ENCODE measurements around the gene FRMD4B. TPM values are rescaled to one million over a fixed set of nuclear protein-coding genes. Genes with fewer than 3 reads are reported as not detected.

The FRMD4B gene
- polyA plus RNA-seq, 3 donors: 13.2 to 21.0 (median 19.6) TPM

DNA sequence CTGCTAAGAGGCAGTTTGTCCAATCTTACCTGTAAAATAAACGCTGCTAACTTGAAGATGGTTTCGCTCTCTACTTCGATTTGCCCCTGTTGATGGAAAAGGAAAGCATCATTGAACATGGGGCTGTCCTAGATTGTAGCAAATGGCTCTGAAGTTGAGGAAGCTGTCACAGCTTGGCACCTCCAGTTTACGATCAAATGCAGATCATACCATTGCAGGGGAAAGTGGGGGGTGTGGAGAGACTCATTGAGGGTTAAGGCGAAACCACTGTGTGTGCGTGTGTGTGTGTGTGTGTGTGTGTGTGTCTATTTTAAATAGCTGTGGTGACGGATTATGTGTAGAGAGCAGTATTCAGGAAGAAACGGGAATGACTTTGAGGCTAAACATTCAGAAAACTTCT is 135.9 kb downstream of the FRMD4B start:
- Histone ChIP-seq H3K27me3 (ENCODE audit: control insufficient read depth in 2 of 2, insufficient read depth in 2 of 2, low read length in 2 of 2) (no peaks in the 10 kb centered on the region), H3K36me3 (replicated peaks in 1 of 2; ENCODE audit: control insufficient read depth in 1 of 2, insufficient read depth in 2 of 2, low read length in 2 of 2) (peaks cover 4 to 7% of the 10 kb centered on the region in 2 donors), H3K4me1 (ENCODE audit: control insufficient read depth in 1 of 2, insufficient read depth in 2 of 2, low read length in 2 of 2) (no peaks in the 10 kb centered on the region), H3K9ac (ENCODE audit: insufficient read depth, low read length, poor library complexity, severe bottlenecking) (no peak overlapping the region), H4K20me1 (ENCODE audit: insufficient read depth, low read length) (no peaks in the 10 kb centered on the region), H3K27ac (ENCODE audit: low read depth in 1 of 2, low read length in 2 of 2) (no peak overlapping the region), H3K9me3 (replicated peaks in 1 of 2; ENCODE audit: control insufficient read depth in 1 of 2, insufficient read depth in 1 of 2, low read length in 2 of 2) (no peaks in the 10 kb centered on the region), H2AFZ (ENCODE audit: insufficient read depth, low read depth, low read length, poor library complexity, severe bottlenecking) (no peak overlapping the region), H3K4me2 (replicated peaks; ENCODE audit: extremely low read depth, low read length, poor library complexity, severe bottlenecking) (no peak overlapping the region), H3K79me2 (ENCODE audit: insufficient read depth, low read length) (no peaks in the 10 kb centered on the region), H3K4me3 (replicated peaks in 1 of 3; ENCODE audit: low read depth in 2 of 3, low read length in 3 of 3) (no peak overlapping the region)
- Mint-ChIP-seq H3K4me3 (no peak overlapping the region), H3K4me1 (no peaks in the 10 kb centered on the region), H3K9me3 (peaks cover 0 to 2% (median 0%) of the 10 kb centered on the region in 7 donors), H3K36me3 (peaks cover 16 to 21% of the 10 kb centered on the region in 2 donors), H3K27me3 (ENCODE audit: low read depth in 3 of 3) (peaks cover 0 to 2% (median 0%) of the 10 kb centered on the region in 3 donors), H3K27ac (no peak overlapping the region)
- TF ChIP-seq, protein P1, sequence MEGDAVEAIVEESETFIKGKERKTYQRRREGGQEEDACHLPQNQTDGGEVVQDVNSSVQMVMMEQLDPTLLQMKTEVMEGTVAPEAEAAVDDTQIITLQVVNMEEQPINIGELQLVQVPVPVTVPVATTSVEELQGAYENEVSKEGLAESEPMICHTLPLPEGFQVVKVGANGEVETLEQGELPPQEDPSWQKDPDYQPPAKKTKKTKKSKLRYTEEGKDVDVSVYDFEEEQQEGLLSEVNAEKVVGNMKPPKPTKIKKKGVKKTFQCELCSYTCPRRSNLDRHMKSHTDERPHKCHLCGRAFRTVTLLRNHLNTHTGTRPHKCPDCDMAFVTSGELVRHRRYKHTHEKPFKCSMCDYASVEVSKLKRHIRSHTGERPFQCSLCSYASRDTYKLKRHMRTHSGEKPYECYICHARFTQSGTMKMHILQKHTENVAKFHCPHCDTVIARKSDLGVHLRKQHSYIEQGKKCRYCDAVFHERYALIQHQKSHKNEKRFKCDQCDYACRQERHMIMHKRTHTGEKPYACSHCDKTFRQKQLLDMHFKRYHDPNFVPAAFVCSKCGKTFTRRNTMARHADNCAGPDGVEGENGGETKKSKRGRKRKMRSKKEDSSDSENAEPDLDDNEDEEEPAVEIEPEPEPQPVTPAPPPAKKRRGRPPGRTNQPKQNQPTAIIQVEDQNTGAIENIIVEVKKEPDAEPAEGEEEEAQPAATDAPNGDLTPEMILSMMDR (IDR thresholded peaks at IDR 0.05): no peak
- WGBS (ENCODE audit: insufficient coverage): 96% methylated on average over 4 of the region's 8 CpGs
- no peak for DNase-seq
- intact Hi-C loops (cut with micrococcal nuclease): no loop called here

DNA sequence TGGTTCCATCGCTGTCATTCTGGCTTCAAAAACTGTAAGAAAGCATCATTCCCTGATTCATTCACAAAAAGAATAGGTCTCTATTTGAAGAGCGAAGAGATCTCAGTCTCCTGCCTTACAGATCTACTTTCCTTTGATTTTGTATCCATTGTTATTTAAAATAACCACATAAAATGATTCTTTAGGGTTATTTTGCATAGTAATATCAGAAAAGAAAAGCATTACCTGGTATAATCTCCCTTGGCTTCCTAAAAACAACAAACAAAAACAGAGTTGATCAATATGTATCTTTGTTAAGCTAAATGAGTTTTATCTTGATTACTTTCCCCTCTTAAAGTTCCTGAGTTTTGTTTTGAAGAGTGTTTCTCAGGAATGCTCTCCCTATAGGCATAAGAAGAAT is 136.9 kb downstream of the FRMD4B start:
- intact Hi-C loops (cut with micrococcal nuclease): no loop called here
- Histone ChIP-seq H3K9me3 (replicated peaks in 1 of 2; ENCODE audit: control insufficient read depth in 1 of 2, insufficient read depth in 1 of 2, low read length in 2 of 2) (no peaks in the 10 kb centered on the region), H3K4me2 (replicated peaks; ENCODE audit: extremely low read depth, low read length, poor library complexity, severe bottlenecking) (no peak overlapping the region), H3K27me3 (ENCODE audit: control insufficient read depth in 2 of 2, insufficient read depth in 2 of 2, low read length in 2 of 2) (no peaks in the 10 kb centered on the region), H3K9ac (ENCODE audit: insufficient read depth, low read length, poor library complexity, severe bottlenecking) (no peak overlapping the region), H2AFZ (ENCODE audit: insufficient read depth, low read depth, low read length, poor library complexity, severe bottlenecking) (no peak overlapping the region), H4K20me1 (ENCODE audit: insufficient read depth, low read length) (no peaks in the 10 kb centered on the region), H3K36me3 (replicated peaks in 1 of 2; ENCODE audit: control insufficient read depth in 1 of 2, insufficient read depth in 2 of 2, low read length in 2 of 2) (peaks cover 4 to 7% of the 10 kb centered on the region in 2 donors), H3K4me3 (replicated peaks in 1 of 3; ENCODE audit: low read depth in 2 of 3, low read length in 3 of 3) (no peak overlapping the region), H3K4me1 (ENCODE audit: control insufficient read depth in 1 of 2, insufficient read depth in 2 of 2, low read length in 2 of 2) (no peaks in the 10 kb centered on the region), H3K79me2 (ENCODE audit: insufficient read depth, low read length) (no peaks in the 10 kb centered on the region), H3K27ac (ENCODE audit: low read depth in 1 of 2, low read length in 2 of 2) (no peak overlapping the region)
- Mint-ChIP-seq H3K4me1 (no peaks in the 10 kb centered on the region), H3K27me3 (ENCODE audit: low read depth in 3 of 3) (peaks cover 0 to 2% (median 0%) of the 10 kb centered on the region in 3 donors), H3K36me3 (peaks cover 19 to 21% of the 10 kb centered on the region in 2 donors), H3K9me3 (peaks cover 0 to 2% (median 0%) of the 10 kb centered on the region in 7 donors), H3K27ac (no peak overlapping the region), H3K4me3 (no peak overlapping the region)
- DNase-seq: no peak
- TF ChIP-seq, protein P1 (IDR thresholded peaks at IDR 0.05): no peak
- WGBS (ENCODE audit: insufficient coverage): 100% methylated on average over 1 of the region's 2 CpGs
